K562 (cell line): ENCODE measurements around the gene SLX4IP. TPM values are rescaled to one million over a fixed set of nuclear protein-coding genes. Genes with fewer than 3 reads are reported as not detected.

ENCODE experiments used
- CBFA2T2 ChIP-seq: fragments of 450-650 bp; conservative IDR thresholded peaks from 2 replicates; pipeline ENCODE4 v1.6.1; 2017; ENCODE audit warnings: mild to moderate bottlenecking
- CHAMP1 ChIP-seq: fragments of 450-650 bp; IDR thresholded peaks from 2 replicates; pipeline ENCODE4 v1.6.1; 2016; ENCODE audit warnings: mild to moderate bottlenecking
- GTF3C2 ChIP-seq: IDR thresholded peaks from 3 replicates; pipeline ENCODE4 v1.6.1; 2011; ENCODE audit warnings: borderline replicate concordance, mild to moderate bottlenecking, moderate library complexity; ENCODE audit not compliant: insufficient read length; ENCODE audit errors: extremely low read depth
- JUN ChIP-seq, 2 experiments: sonication (generic) in 1 of 2; formaldehyde crosslinking in 1 of 2; IDR thresholded peaks; 2 replicates each; pipeline versions ENCODE4 v1.6.1 to v1.8.0; 2012 to 2022; ENCODE audit warnings: borderline replicate concordance in 2 of 2, mild to moderate bottlenecking in 2 of 2, improper control_type of control experiment in 1 of 2, low read depth in 1 of 2, low read length in 1 of 2, missing genetic modification reagents in 1 of 2
- MAFG ChIP-seq: fragments of 450-650 bp; conservative IDR thresholded peaks from 2 replicates; pipeline ENCODE4 v1.6.1; 2016; ENCODE audit warnings: missing genetic modification characterization, missing compliant biosample characterization
- ZNF407 ChIP-seq: fragments of 450-650 bp; IDR thresholded peaks from 2 replicates; pipeline ENCODE4 v1.6.1; 2016; ENCODE audit warnings: low read depth
- ZNF445 ChIP-seq: fragments of 250-450 bp; sonication (Bioruptor Pico); IDR thresholded peaks from 2 replicates; pipeline ENCODE4 v1.4.0; 2020; ENCODE audit warnings: low read depth, mild to moderate bottlenecking, moderate library complexity
- ZNF778 ChIP-seq: fragments of 450-650 bp; formaldehyde crosslinking; IDR thresholded peaks from 2 replicates; pipeline ENCODE4 v1.4.0; 2020; ENCODE audit warnings: mild to moderate bottlenecking, moderate library complexity
- polyA plus RNA-seq, 8 experiments: library from polyadenylated mRNA; depleted of rRNA in 4 of 8; stranded (reverse) in 5 of 8; unstranded in 3 of 8; fragments of >200 nt; fragmentation: Nextera tagmentation in 2 of 8; fragmentation: Illumina TruSeq in 1 of 8; extraction: Ambion mirVana in 2 of 8; extraction: Trizol in 1 of 8; gene quantifications; 2 replicates each; pipeline versions ENCODE4 v1.2.1 to v1.2.3, GENCODE V29; 2011 to 2014; ENCODE audit warnings: inconsistent platforms in 1 of 8, missing spikeins in 1 of 8
- total RNA-seq, 7 experiments: library from RNA; depleted of rRNA in 6 of 7; stranded (reverse); fragments of >200 nt in 6 of 7; fragmentation: Illumina TruSeq in 2 of 7; extraction: Trizol in 2 of 7; gene quantifications; 2 replicates each; pipeline versions ENCODE4 v1.2.1 to v1.2.3, GENCODE V29; 2011 to 2021; ENCODE audit warnings: low replicate concordance in 1 of 7

SLX4IP gene
- total and polyA plus RNA-seq, 9 of the 15 experiments (the other 6 are each of a cell fraction or from before 2014, with no cell fraction given) = 1.5 to 5.9 (median 3.5) TPM

- TF ChIP-seq CHAMP1 (0 out of 2 replicates have a peak, but pooled peaks have one; percentile 37), GTF3C2 (no peak), ZNF445 (CRISPR knock-in tag) (no peak), ZNF778 (CRISPR knock-in tag) (no peak), CBFA2T2 (peak; percentile 28; the same call in 1 of the 2 replicates), ZNF407 (no peak), MAFG (peak; percentile 99), JUN (IDR thresholded peaks at IDR 0.05; ENCODE audit: borderline replicate concordance, low read depth, low read length) (peak; percentile 98), JUN (CRISPR knock-in tag; IDR thresholded peaks at IDR 0.05; ENCODE audit: borderline replicate concordance) (no peak; the same call in 1 of the 2 replicates)
These were observed 76.6 kb downstream of the SLX4IP start (continued) for GRCh38 chr20:10511509-10512251.
